ENCODE measurements around the gene CADPS. TPM values are rescaled to one million over a fixed set of nuclear protein-coding genes. Genes with fewer than 3 reads are reported as not detected.

CADPS gene
- total RNA-seq, 1 experiment from 2014 or later: not detected

- Mint-ChIP-seq H3K4me3 (ENCODE audit: low read depth, unreplicated experiment) (no peak overlapping the region), H3K9me3 (ENCODE audit: low read depth, unreplicated experiment) (no peaks in the 10 kb centered on the region), H3K27me3 (ENCODE audit: unreplicated experiment) (no peaks in the 10 kb centered on the region), H3K36me3 (ENCODE audit: insufficient read depth, unreplicated experiment) (no peaks in the 10 kb centered on the region), H3K4me1 (ENCODE audit: low read depth, unreplicated experiment) (no peaks in the 10 kb centered on the region), H3K27ac (ENCODE audit: unreplicated experiment) (no peak overlapping the region)
- no peak for DNase-seq
- TF ChIP-seq CTCF (IDR thresholded peaks at IDR 0.05; ENCODE audit: unreplicated experiment): no peak
- intact Hi-C loops (cut with micrococcal nuclease; ENCODE audit: unreplicated experiment): no loop called here
- CTCF ChIA-PET: no interaction called here
- BruUV-seq (replicated peaks): no TSS peak
Observed at GRCh38 chr3:62406945-62407344, 468.3 kb downstream of the CADPS start.

GRCh38 chr3:62405566-62405965 lies 469.6 kb downstream of the CADPS start:
- no peaks in the 10 kb centered on the region for H3K27me3 Mint-ChIP-seq (ENCODE audit: unreplicated experiment)

GRCh38 chr3:62405135-62405534 lies 470.1 kb downstream of the CADPS start:
- no TSS peak for BruUV-seq (replicated peaks)
- CTCF ChIA-PET: interaction anchor here (0.5 kb wide), 1 partner anchor 1074 kb away, joined by 5 read pairs; no protein-coding TSS in a partner anchor
- H3K27ac Mint-ChIP-seq (ENCODE audit: unreplicated experiment): no peak overlapping the region
- H3K27me3 Mint-ChIP-seq (ENCODE audit: unreplicated experiment): no peaks in the 10 kb centered on the region
- no peaks in the 10 kb centered on the region for H3K36me3 Mint-ChIP-seq (ENCODE audit: insufficient read depth, unreplicated experiment)
- no peak overlapping the region for H3K4me3 Mint-ChIP-seq (ENCODE audit: low read depth, unreplicated experiment)
- no peak for TF ChIP-seq CTCF (IDR thresholded peaks at IDR 0.05; ENCODE audit: unreplicated experiment)
- DNase-seq: no peak
- no peaks in the 10 kb centered on the region for H3K9me3 Mint-ChIP-seq (ENCODE audit: low read depth, unreplicated experiment)
- H3K4me1 Mint-ChIP-seq (ENCODE audit: low read depth, unreplicated experiment): no peaks in the 10 kb centered on the region
- intact Hi-C loops (cut with micrococcal nuclease; ENCODE audit: unreplicated experiment): no loop called here

More at GRCh38 chr3:62405566-62405965, 469.6 kb downstream of the CADPS start:
- intact Hi-C loops (cut with micrococcal nuclease; ENCODE audit: unreplicated experiment): no loop called here
- CTCF ChIA-PET: no interaction called here
- Mint-ChIP-seq H3K4me3 (ENCODE audit: low read depth, unreplicated experiment) (no peak overlapping the region), H3K36me3 (ENCODE audit: insufficient read depth, unreplicated experiment) (no peaks in the 10 kb centered on the region), H3K27ac (ENCODE audit: unreplicated experiment) (no peak overlapping the region), H3K4me1 (ENCODE audit: low read depth, unreplicated experiment) (no peaks in the 10 kb centered on the region), H3K9me3 (ENCODE audit: low read depth, unreplicated experiment) (no peaks in the 10 kb centered on the region)
- no peak for TF ChIP-seq CTCF (IDR thresholded peaks at IDR 0.05; ENCODE audit: unreplicated experiment)
- no TSS peak for BruUV-seq (replicated peaks)
- DNase-seq: no peak

GRCh38 chr3:62404321-62404720 lies 470.9 kb downstream of the CADPS start:
- no peak for DNase-seq
- no peaks in the 10 kb centered on the region for H3K36me3 Mint-ChIP-seq (ENCODE audit: insufficient read depth, unreplicated experiment)
- TF ChIP-seq CTCF (IDR thresholded peaks at IDR 0.05; ENCODE audit: unreplicated experiment): no peak
- H3K4me3 Mint-ChIP-seq (ENCODE audit: low read depth, unreplicated experiment): no peak overlapping the region
- BruUV-seq (replicated peaks): no TSS peak
- no peaks in the 10 kb centered on the region for H3K9me3 Mint-ChIP-seq (ENCODE audit: low read depth, unreplicated experiment)
- H3K27ac Mint-ChIP-seq (ENCODE audit: unreplicated experiment): no peak overlapping the region
- intact Hi-C loops (cut with micrococcal nuclease; ENCODE audit: unreplicated experiment): no loop called here
- no peaks in the 10 kb centered on the region for H3K27me3 Mint-ChIP-seq (ENCODE audit: unreplicated experiment)
- CTCF ChIA-PET: interaction anchor here (0.5 kb wide), 1 partner anchor 1073 kb away, joined by 5 read pairs; no protein-coding TSS in a partner anchor
- no peaks in the 10 kb centered on the region for H3K4me1 Mint-ChIP-seq (ENCODE audit: low read depth, unreplicated experiment)
